Kidney (tissue), 14 donors: ENCODE data around the gene SMIM5. TPM values are rescaled to one million over a fixed set of nuclear protein-coding genes. Genes with fewer than 3 reads are reported as not detected.

Source experiments
- DNase-seq, 5 donors: peaks; one replicate each; pipeline ENCODE4 v3.0.0-alpha.2; 2013 to 2020
- FAIRE-seq: peaks from 2 replicates; lab custom pipeline; 2012; peaks lifted over from hg19 to GRCh38; lab: Jason Lieb, UNC
- H3K27ac ChIP-seq, 2 donors: one replicate each; pipeline ENCODE4 v1.7.0; 2013; ENCODE audit warnings: low read depth in 2 of 2, low read length in 2 of 2, inconsistent platforms in 1 of 2
- H3K27me3 ChIP-seq: one replicate; pipeline ENCODE4 v1.7.1; 2013; ENCODE audit warnings: low read length, inconsistent platforms; ENCODE audit not compliant: control insufficient read depth, insufficient read depth
- H3K36me3 ChIP-seq, 3 donors: one replicate each; pipeline versions ENCODE4 v1.7.0 to v1.7.1; 2013; ENCODE audit warnings: low read length in 3 of 3, control low read depth in 1 of 3, inconsistent platforms in 1 of 3; ENCODE audit not compliant: insufficient read depth in 3 of 3, control insufficient read depth in 2 of 3
- H3K4me1 ChIP-seq, 3 donors: one replicate each; pipeline versions ENCODE4 v1.7.0 to v1.7.1; 2013; ENCODE audit warnings: low read length in 3 of 3, inconsistent platforms in 1 of 3, low read depth in 1 of 3; ENCODE audit not compliant: control insufficient read depth in 2 of 3, insufficient read depth in 2 of 3
- H3K4me3 ChIP-seq, 3 donors: one replicate each; pipeline versions ENCODE4 v1.7.0 to v1.8.1; 2013; ENCODE audit warnings: low read length in 3 of 3, control low read depth in 1 of 3, inconsistent platforms in 1 of 3
- H3K9ac ChIP-seq, 3 donors: one replicate each; pipeline versions ENCODE4 v1.7.0 to v1.7.1; 2013; ENCODE audit warnings: low read length in 3 of 3, control low read depth in 1 of 3, inconsistent platforms in 1 of 3
- H3K9me3 ChIP-seq, 3 donors: one replicate each; pipeline versions ENCODE4 v1.7.0 to v1.7.1; 2013; ENCODE audit warnings: low read length in 3 of 3, control low read depth in 1 of 3, inconsistent platforms in 1 of 3; ENCODE audit not compliant: control insufficient read depth in 2 of 3, insufficient read depth in 1 of 3
- intact Hi-C: fragments of 100-400 bp; cut with DNase I; formaldehyde crosslinking; loops from one replicate; pipeline ENCODE4 v1.11.1; 2022
- polyA plus RNA-seq: library from polyadenylated mRNA; stranded (reverse); fragments of 350-450 nt; fragmentation: Illumina TruSeq; extraction: RNeasy Lipid Tissue Mini Kit (QIAGEN cat#74804); gene quantifications from one replicate; pipeline ENCODE4 v1.2.3, GENCODE V29; 2014; ENCODE audit warnings: low read depth, low replicate concordance; ENCODE audit not compliant: insufficient read depth
- total RNA-seq: library from RNA; stranded (reverse); fragmentation: NEBNext Ultra II Directional; extraction: Animal tissue kit (Norgen Biotek cat#: 25700); gene quantifications from one replicate; pipeline ENCODE4 v1.2.1, GENCODE V29; 2021
- TF ChIP-seq, protein P1 (sequence below): IDR thresholded peaks from 3 replicates; pipeline ENCODE4 v1.5.1; 2012; ENCODE audit warnings: mild to moderate bottlenecking, moderate library complexity, borderline replicate concordance; ENCODE audit not compliant: insufficient read depth; ENCODE audit errors: extremely low read depth
- donor health status: control.
- donor health status: control.
- donor health status: control.
- donor health status: control.
- donor health status: control.
- donor health status: DM: yes; HTN: yes; CAD: no.
- donor health status: Normal renal cell carcinoma (clear cell type).

Gene SMIM5
- total and polyA plus RNA-seq, 2 donors from 2014 or later: 8.0 to 63.0 TPM

- Histone ChIP-seq H3K4me3 (peak overlapping the region in 1 of 3 donors; percentile 10), H3K27me3 (no peaks in the 10 kb centered on the region), H3K4me1 (peaks cover 2 to 46% (median 33%) of the 10 kb centered on the region in 3 donors), H3K9ac (peak overlapping the region in 2 of 3 donors; percentile 29 to 73), H3K9me3 (no peaks in the 10 kb centered on the region), H3K36me3 (peaks cover 0 to 15% (median 10%) of the 10 kb centered on the region in 3 donors), H3K27ac (peak overlapping the region; percentile 45 to 99)
- FAIRE-seq: no peak
- DNase-seq: peak in 1 of 5 donors; percentile 68
- intact Hi-C loops: no loop called here
- TF ChIP-seq, protein P1, sequence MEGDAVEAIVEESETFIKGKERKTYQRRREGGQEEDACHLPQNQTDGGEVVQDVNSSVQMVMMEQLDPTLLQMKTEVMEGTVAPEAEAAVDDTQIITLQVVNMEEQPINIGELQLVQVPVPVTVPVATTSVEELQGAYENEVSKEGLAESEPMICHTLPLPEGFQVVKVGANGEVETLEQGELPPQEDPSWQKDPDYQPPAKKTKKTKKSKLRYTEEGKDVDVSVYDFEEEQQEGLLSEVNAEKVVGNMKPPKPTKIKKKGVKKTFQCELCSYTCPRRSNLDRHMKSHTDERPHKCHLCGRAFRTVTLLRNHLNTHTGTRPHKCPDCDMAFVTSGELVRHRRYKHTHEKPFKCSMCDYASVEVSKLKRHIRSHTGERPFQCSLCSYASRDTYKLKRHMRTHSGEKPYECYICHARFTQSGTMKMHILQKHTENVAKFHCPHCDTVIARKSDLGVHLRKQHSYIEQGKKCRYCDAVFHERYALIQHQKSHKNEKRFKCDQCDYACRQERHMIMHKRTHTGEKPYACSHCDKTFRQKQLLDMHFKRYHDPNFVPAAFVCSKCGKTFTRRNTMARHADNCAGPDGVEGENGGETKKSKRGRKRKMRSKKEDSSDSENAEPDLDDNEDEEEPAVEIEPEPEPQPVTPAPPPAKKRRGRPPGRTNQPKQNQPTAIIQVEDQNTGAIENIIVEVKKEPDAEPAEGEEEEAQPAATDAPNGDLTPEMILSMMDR: no peak
Measured at GRCh38 chr17:75647061-75647460, 13.8 kb downstream of the SMIM5 start.

- intact Hi-C loops: no loop called here
- FAIRE-seq (no peak), DNase-seq (peak in 1 of 5 donors; percentile 43)
- no peak overlapping the region for H3K27ac ChIP-seq
- H3K9me3 ChIP-seq: no peaks in the 10 kb centered on the region
- H3K4me1 ChIP-seq: peaks cover 0 to 37% (median 26%) of the 10 kb centered on the region in 3 donors
- H3K4me3 ChIP-seq: no peak overlapping the region
- H3K36me3 ChIP-seq: peaks cover 0 to 15% (median 10%) of the 10 kb centered on the region in 3 donors
- no peak overlapping the region for H3K9ac ChIP-seq
- TF ChIP-seq, protein P1: no peak
- no peaks in the 10 kb centered on the region for H3K27me3 ChIP-seq
Measured at GRCh38 chr17:75647921-75648320, 14.7 kb downstream of the SMIM5 start.

GRCh38 chr17:75649687-75650086, 16.5 kb downstream of the SMIM5 start:
- intact Hi-C loops: no loop called here
- H3K27ac ChIP-seq: no peak overlapping the region
- TF ChIP-seq, protein P1: no peak
- H3K36me3 ChIP-seq: peaks cover 0 to 15% (median 15%) of the 10 kb centered on the region in 3 donors
- no peak overlapping the region for H3K9ac ChIP-seq
- no peak overlapping the region for H3K4me3 ChIP-seq
- peaks cover 0 to 23% (median 18%) of the 10 kb centered on the region in 3 donors for H3K4me1 ChIP-seq
- H3K27me3 ChIP-seq: no peaks in the 10 kb centered on the region
- DNase-seq (peak in 1 of 5 donors; percentile 45), FAIRE-seq (no peak)
- no peaks in the 10 kb centered on the region for H3K9me3 ChIP-seq

GRCh38 chr17:75650874-75651273, 17.6 kb downstream of the SMIM5 start:
- Histone ChIP-seq H3K27me3 (no peaks in the 10 kb centered on the region), H3K9me3 (no peaks in the 10 kb centered on the region), H3K9ac (no peak overlapping the region), H3K4me3 (no peak overlapping the region), H3K27ac (no peak overlapping the region), H3K4me1 (peaks cover 0 to 11% (median 8%) of the 10 kb centered on the region in 3 donors), H3K36me3 (peaks cover 0 to 15% (median 15%) of the 10 kb centered on the region in 3 donors)
- TF ChIP-seq, protein P1: no peak
- intact Hi-C loops: no loop called here
- peak in 1 of 5 donors; percentile 40 for DNase-seq
- FAIRE-seq: no peak
